Hematopoietic multipotent progenitor cell treated with erythropoietin and hydrocortisone succinate and interleukin-3 and kit ligand, for 17 days (in vitro differentiated cells): Measurements from ENCODE around the gene NUDC.
A peak's percentile ranks its signal among the peaks of the same experiment; 100 is the strongest.
"Not testable (repeated sequence)": the region's sequence is repeated elsewhere in the genome, so short reads cannot be mapped to it uniquely, and the experiment has no call there.

Experiments
- DNase-seq: peaks from one replicate; pipeline ENCODE4 v3.0.0-alpha.2; 2015; ENCODE audit warnings: low spot score

Gene NUDC

GRCh38 chr1:26921540-26922430, at the start of gene NUDC:
Gene NUDC (plus strand): TSS chr1:26921743. CDS start chr1:26921849, 106 bp downstream.
- peak; percentile 97 for DNase-seq

DNA sequence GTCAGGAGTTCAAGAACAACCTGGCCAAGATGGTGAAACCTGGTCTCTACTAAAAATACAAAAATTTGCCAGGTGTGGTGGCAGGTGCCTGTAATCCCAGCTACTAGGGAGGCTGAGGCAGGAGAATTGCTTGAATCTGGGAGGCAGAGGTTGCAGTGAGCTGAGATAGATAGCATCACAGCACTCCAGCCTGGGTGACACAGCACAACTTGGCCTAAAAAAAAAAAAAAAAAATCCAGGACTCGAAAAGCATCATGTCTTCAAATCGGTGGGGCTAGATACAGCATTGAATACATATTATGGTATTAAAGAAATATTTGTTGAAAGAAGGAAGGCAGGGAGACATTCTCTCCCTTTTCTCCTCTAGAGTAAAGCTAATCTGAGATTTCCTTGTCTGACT, 48.4 kb upstream of the NUDC start:
- DNase-seq: not testable (repeated sequence)

DNA sequence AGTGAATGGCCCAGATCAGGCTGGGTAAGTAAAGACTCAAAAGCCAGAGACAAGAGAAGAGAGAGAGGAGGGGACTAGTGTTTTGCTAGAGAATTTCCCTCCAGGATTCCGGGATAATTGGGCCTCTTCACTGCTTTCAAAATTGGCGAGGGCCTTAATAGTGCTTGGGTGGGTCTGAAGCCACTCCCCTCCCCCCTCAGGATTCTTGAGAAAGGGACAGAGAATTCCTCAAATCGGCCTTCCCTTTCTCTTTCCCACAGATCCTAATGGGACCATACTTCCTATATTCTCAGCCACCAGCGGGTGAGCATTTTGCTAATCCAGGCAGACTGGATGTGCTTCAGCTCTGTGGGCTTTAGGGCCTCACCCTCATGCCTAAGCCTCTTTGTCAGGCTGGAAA, 46.6 kb upstream of the NUDC start:
- DNase-seq: no peak

GRCh38 chr1:26877326-26877725, 44.2 kb upstream of the NUDC start:
- no peak for DNase-seq

DNA sequence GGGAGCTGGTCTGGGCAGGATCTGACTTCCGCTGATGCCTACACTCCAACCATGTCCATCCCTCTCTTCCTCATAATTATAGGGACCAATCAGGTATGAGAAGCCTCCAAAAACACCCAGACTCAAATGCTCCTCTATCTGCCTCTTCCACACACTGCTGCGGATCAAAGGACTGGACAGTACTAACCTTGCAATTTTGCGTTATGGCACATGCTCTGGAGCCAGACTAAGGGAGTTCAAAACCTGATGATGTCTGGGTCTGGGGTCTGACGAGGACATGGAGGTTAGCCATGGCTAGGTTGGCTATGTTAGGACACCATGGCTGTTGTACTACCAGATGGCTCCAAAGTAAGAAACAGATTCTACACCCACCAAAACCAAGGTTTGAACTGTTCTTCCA, 41.8 kb upstream of the NUDC start:
- DNase-seq: no peak

DNA sequence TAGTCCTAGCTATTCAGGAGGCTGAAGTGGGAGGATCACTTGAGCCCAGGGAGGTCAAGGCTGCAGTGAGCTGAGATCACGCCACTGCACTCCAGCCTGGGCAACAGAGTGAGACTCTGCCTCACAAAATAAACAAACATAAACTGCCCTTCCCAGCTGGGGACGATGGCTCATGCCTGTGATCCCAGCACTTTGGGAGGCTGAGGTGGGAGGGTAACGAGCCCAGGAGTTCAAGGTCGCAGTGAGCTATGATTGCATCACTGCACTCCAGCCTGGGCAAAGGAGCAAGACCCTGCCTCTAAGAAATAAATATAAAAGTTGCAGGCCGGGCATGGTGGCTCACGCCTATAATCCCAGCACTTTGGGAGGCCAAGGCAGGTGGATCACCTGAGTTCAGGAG, 39.9 kb upstream of the NUDC start:
- not testable (repeated sequence) for DNase-seq

GRCh38 chr1:26882696-26883463, 38.7 kb upstream of the NUDC start:
- no peak for DNase-seq

DNA sequence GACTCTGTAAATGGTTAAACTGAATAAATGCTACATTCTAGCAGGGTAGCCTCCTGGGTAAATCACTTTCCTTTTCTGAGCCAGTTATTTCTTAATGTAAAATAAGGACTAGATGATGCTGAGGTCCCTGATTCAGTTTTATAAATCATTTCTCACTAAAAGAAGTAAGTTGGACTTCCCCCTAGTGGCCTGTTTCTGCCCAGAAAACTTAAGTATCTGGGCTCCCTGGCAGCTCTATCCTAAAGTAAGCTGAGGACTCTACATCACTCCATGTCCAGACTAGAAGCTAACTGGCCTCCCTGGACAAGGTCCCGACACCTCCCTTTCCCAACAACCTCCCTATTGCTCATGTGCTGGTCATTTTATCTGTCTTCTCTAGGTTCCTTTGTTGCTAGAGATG, 34.4 kb upstream of the NUDC start:
- DNase-seq: peak; percentile 32

DNA sequence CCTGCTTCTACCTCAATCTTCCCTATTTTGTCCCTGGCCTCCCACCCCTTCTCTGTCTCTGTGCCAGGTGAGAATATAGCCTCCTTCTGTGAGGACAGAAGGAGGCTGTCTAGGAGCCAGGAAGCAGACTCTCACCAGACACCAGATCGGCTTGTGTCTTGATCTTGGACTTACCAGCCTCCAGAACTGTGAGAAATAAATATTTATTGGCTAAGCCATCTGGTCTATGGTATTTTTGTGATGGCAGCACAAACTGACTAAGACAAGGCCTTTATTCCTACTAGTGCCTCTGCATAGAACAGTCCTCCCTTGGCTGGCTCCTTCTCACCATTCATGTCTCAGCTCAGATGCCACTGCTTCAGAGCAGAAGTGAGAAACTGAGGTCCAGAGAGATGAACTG, 33.3 kb upstream of the NUDC start:
- no peak for DNase-seq

DNA sequence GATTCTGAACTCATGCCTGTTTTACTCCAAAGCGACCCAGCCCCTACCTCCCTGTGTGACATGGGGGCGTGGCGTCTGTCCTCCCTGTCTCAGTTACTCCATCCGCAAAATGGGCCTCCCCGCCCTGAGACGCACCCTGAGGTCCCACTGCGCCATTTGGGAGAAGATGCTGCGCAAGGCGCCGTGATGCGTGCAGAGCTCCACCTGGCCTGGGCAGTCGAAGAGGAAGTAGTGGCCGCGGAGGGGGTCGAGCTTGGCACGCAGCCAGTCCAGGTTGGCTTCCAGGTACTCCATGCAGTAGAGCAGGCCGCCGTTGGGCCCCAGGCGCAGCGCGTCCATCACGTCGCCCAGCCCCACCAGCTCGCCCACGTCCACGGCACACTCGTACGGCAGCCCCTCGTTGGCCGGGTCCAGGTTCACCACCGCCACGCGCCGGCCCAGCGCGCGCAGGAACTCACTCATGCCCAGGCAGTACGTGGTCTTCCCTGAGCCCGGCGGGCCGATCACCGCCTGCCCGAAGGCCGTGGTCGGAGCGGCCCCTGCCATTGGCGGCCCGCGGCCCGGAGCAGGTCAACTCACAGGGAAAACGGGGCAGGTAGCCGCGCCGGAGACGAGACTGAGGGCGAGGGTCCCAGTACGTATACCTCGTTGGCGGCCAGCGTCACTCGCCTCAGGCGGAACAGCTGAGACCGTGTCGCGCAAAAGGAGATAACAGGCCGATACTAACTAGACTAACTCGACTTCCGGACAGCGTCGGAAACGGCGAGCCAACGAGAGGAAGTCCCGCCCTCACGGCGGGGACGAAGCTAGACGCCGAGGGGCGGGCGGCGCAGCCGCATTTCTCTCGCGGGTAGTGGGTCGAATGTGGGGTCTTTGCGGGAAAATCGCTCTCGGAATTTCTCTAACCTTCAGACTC, 31.7 kb upstream of the NUDC start, which contains the start of gene GPN2:
Gene GPN2 (minus strand): TSS at position 733 of the 916 bp plus-strand sequence. CDS start 187 bp downstream, at position 546.
- DNase-seq: peak; percentile 86

DNA sequence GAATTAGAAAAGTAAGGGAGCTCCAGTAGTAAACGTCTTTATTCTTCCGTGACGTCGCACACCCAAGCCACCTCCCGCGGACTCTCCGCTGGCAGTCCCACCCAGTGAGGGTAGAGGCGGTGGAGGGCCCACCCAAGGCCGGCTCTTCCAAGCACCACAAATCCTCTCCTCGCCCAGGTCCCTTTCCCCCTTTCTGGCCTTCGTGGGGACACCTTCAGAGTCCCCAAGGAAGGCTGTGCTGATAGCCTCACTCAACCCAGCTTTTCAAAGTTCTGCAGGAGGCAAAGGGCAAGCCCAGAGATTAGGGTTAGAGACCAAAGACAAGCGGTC, 31.1 kb upstream of the NUDC start:
- DNase-seq: no peak

GRCh38 chr1:26894263-26894662, 27.3 kb upstream of the NUDC start:
- DNase-seq: no peak

DNA sequence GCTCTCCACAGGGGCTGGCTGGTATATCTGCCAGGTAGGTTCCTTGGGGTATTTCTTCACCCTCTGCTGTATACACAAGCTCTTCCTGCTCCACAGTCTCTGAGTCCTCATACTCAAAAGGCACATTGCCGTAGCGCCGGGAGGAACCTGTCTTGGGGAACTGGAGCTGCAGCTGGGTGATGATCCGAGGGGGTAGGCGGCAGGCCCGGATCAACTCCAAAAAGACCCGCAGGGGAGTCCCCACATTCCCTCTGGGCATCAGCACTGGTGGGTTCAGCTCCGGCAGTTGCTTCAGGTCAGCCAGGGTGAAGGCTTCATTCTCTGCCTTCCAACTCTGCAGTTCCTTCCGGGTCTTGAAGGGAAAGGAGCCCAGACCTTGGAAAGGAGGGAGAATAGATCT, 24.2 kb upstream of the NUDC start:
- no peak for DNase-seq

GRCh38 chr1:26900001-26900814, 21.3 kb upstream of the NUDC start, which contains the start of gene GPATCH3:
Gene GPATCH3 (minus strand): TSS chr1:26900467. CDS start chr1:26900442, 25 bp downstream.
- peak; percentile 96 for DNase-seq

DNA sequence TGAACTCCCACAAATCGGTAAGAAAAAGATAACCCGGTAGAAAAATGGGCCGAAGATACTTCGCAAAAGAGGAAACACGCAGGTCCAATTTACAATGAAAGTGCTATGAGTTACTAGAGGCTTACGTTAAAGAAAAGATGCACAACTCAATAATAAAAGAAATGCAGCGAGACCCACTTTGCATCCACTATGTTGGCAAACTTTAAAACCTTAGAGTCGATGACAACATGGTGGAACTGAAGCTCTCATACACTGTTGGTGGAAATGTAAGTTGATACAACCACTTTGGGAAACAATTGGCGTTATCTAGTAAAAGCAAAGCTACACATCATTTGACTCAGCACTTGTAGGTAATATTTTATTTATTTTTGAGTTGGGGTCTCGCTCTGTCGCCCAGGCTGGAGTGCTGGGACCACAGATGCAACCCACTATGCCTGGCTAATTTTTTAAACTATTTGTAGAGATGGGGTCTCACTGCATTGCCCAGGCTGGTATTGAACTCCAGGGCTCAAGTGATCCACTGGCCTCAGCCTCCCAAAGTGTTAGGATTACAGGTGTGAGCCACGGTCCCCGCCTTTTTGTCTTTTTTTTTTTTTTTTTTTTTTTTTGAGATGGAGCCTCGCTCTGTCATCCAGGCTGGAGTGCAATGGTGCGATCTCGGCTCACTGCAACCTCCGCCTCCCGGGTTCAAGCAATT, 20.6 kb upstream of the NUDC start:
- DNase-seq: no peak

DNA sequence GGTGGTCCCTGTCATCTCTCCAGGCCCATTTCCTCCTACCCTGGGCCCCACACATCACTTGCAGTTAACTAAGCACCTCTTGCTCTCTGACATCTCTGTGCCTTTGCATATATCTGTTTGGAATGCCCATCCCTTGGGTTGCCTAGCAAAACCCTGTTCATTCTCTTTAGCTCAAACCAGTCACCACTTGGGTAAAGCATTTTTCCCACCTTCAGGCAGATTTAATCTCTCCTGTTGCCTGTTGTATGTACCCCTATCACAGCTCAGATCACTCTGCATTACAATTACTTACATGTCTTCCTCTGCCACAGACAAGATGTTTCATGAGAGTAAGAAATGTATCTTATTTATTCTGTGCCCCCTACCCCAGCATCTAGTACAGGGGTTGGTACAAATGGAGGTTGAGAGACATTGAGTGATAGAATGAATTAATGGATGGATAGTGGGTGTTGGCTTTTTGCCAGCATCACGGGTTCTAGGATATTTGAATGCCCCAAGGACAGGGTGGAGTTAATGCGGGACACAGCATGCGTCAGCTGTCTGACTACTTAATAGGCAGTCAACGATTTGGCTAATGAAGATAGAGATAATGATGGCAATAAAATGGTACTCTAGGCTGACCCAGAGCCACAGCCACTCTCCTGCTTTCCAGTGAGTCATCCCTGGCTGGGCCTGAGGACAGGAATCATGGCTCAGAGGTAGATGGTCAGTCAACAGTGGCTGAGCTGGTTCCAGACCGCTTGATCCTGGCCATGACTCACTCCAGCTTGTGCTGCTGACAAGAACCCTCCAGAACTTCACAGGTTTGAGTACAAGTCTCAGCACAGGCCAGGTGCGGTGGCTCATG, 14.2 kb upstream of the NUDC start:
- DNase-seq: no peak

- DNase-seq: no peak
These were observed 11.6 kb upstream of the NUDC start for GRCh38 chr1:26909951-26910342.

GRCh38 chr1:26910343-26911160, 11.0 kb upstream of the NUDC start:
- no peak for DNase-seq
